HCT116 (cell line): Measurements from ENCODE around the gene CAVIN2. TPM values are rescaled to one million over a fixed set of nuclear protein-coding genes. Genes with fewer than 3 reads are reported as not detected.

ENCODE experiments used
- ATAC-seq: fragments of 200-7000 bp; cut with Tn5 transposase; 2 replicates; pipeline ENCODE4 v1.9.1; 2020; ENCODE audit warnings: mild to moderate bottlenecking, moderate library complexity
- BruUV-seq: library from RNA; stranded (reverse); fragments of 400-500 nt; replicated peaks from 2 replicates; lab custom pipeline; 2021; lab: Mats Ljungman, UMichigan
- CTCF ChIA-PET: fragments of 300-600 bp; sonication (Branson Sonifier 250); formaldehyde crosslinking; loops from one replicate; lab custom pipeline; 2021; ENCODE audit warnings: antibody characterized with exemption; lab: Charles Lee
- POLR2A ChIA-PET: fragments of 300-600, 350-600 bp; sonication (Branson Sonifier 250); formaldehyde crosslinking; loops from one replicate; lab custom pipeline; 2021; ENCODE audit warnings: antibody characterized with exemption; lab: Charles Lee
- RAD21 ChIA-PET, 2 experiments: fragments of 300-600 bp; sonication (Branson Sonifier 250); formaldehyde crosslinking; loops; one replicate each; lab custom pipeline; 2023; ENCODE audit warnings: low total read pairs in 2 of 2; ENCODE audit not compliant: uncharacterized antibody in 2 of 2, unreplicated experiment in 2 of 2, low non-redundant PET in 1 of 2; lab: Charles Lee
- DNase-seq: peaks from one replicate; pipeline ENCODE4 v3.0.0-alpha.2; 2010; ENCODE audit warnings: low read depth, low spot score
- H2AFZ ChIP-seq: fragments of 200-600 bp; shearing (Covaris generic), sonication (generic); 2 replicates; pipeline ENCODE4 v1.6.1; 2017; ENCODE audit warnings: low read depth, mixed run types, mixed read lengths, antibody characterized with exemption, low read length; ENCODE audit not compliant: poor library complexity, severe bottlenecking
- H3K27ac ChIP-seq: 2 replicates; pipeline ENCODE4 v1.5.1; 2012; ENCODE audit warnings: low read depth, low read length
- H3K27me3 ChIP-seq: fragments of 200-600 bp; sonication (generic); 2 replicates; pipeline ENCODE4 v1.6.1; 2016; ENCODE audit warnings: mixed run types, low read length, mixed read lengths; ENCODE audit not compliant: insufficient read depth
- H3K36me3 ChIP-seq, 2 experiments: fragments of 200-500 bp in 1 of 2; fragments of 200-600 bp in 1 of 2; sonication (Bioruptor generic) in 1 of 2; sonication (generic) in 1 of 2; 2 replicates each; pipeline versions ENCODE4 v1.5.1 to v1.6.1; 2014 to 2016; ENCODE audit warnings: low read length in 2 of 2, inconsistent platforms in 1 of 2, mixed read lengths in 1 of 2, mixed run types in 1 of 2; ENCODE audit not compliant: insufficient read depth in 2 of 2, control insufficient read depth in 1 of 2
- H3K4me1 ChIP-seq, 2 experiments: fragments of 200-600 bp in 1 of 2; sonication (generic) in 1 of 2; 2 replicates each; pipeline versions ENCODE4 v1.5.1 to v1.6.1; 2012 to 2017; ENCODE audit warnings: low read length in 2 of 2, inconsistent platforms in 1 of 2, mild to moderate bottlenecking in 1 of 2, mixed read lengths in 1 of 2, mixed run types in 1 of 2, moderate library complexity in 1 of 2; ENCODE audit not compliant: insufficient read depth in 2 of 2, control insufficient read depth in 1 of 2
- H3K4me2 ChIP-seq: fragments of 200-600 bp; sonication (generic); 2 replicates; pipeline ENCODE4 v1.6.1; 2017; ENCODE audit warnings: mixed run types, low read length, mixed read lengths
- H3K4me3 ChIP-seq, 2 experiments: fragments of 200-600 bp in 1 of 2; sonication (generic) in 1 of 2; replicated peaks in 1 of 2; 2 replicates each; pipeline ENCODE4 v1.5.1; 2011 to 2016; ENCODE audit warnings: low read length in 2 of 2, control low read depth in 1 of 2, low read depth in 1 of 2, mild to moderate bottlenecking in 1 of 2, mixed read lengths in 1 of 2, mixed run types in 1 of 2
- H3K79me2 ChIP-seq: fragments of 200-600 bp; sonication (generic); 2 replicates; pipeline ENCODE4 v1.6.1; 2017; ENCODE audit warnings: mild to moderate bottlenecking, mixed run types, low read length, moderate library complexity, mixed read lengths; ENCODE audit not compliant: insufficient read depth
- H3K9ac ChIP-seq: fragments of 200-600 bp; sonication (generic); 2 replicates; pipeline ENCODE4 v1.6.1; 2016; ENCODE audit warnings: low read length, mixed read lengths
- H3K9me2 ChIP-seq: fragments of 200-600 bp; sonication (generic), shearing (Covaris generic); 2 replicates; pipeline ENCODE4 v1.6.1; 2017; ENCODE audit warnings: mixed run types, mild to moderate bottlenecking, moderate library complexity; ENCODE audit not compliant: insufficient read depth
- H3K9me3 ChIP-seq, 2 experiments: fragments of 200-500 bp in 1 of 2; fragments of 200-600 bp in 1 of 2; sonication (Bioruptor generic) in 1 of 2; sonication (generic) in 1 of 2; 2 replicates each; pipeline ENCODE4 v1.6.1; 2014 to 2017; ENCODE audit warnings: low read length in 2 of 2, mixed read lengths in 2 of 2, inconsistent platforms in 1 of 2, low read depth in 1 of 2, mild to moderate bottlenecking in 1 of 2, mixed run types in 1 of 2, moderate library complexity in 1 of 2; ENCODE audit not compliant: control insufficient read depth in 1 of 2, insufficient read depth in 1 of 2
- H4K20me1 ChIP-seq: fragments of 200-600 bp; sonication (generic), shearing (Covaris generic); 2 replicates; pipeline ENCODE4 v1.6.1; 2017; ENCODE audit warnings: mixed run types, mild to moderate bottlenecking, moderate library complexity; ENCODE audit not compliant: insufficient read depth
- CBX3 ChIP-seq: IDR thresholded peaks from 2 replicates; pipeline ENCODE4 v1.6.1; 2012; ENCODE audit warnings: low read depth
- CEBPB ChIP-seq: IDR thresholded peaks from 2 replicates; pipeline ENCODE4 v1.6.1; 2012; ENCODE audit warnings: low read depth
- CTCF ChIP-seq, 3 experiments: fragments of 200-600 bp in 1 of 3; sonication (generic) in 1 of 3; IDR thresholded peaks in 2 of 3; conservative IDR thresholded peaks in 1 of 3; 2 replicates each; pipeline ENCODE4 v1.5.1; 2012 to 2017; ENCODE audit warnings: low read depth in 2 of 3, low read length in 2 of 3, antibody characterized with exemption in 1 of 3, borderline replicate concordance in 1 of 3, control low read depth in 1 of 3, mild to moderate bottlenecking in 1 of 3, mixed read lengths in 1 of 3, mixed run types in 1 of 3, moderate library complexity in 1 of 3; ENCODE audit not compliant: insufficient read depth in 1 of 3
- EGR1 ChIP-seq: IDR thresholded peaks from 2 replicates; pipeline ENCODE4 v1.6.1; 2012; ENCODE audit warnings: low read depth
- FOSL1 ChIP-seq: IDR thresholded peaks from 2 replicates; pipeline ENCODE4 v1.6.1; 2012; ENCODE audit warnings: low read depth
- JUND ChIP-seq: IDR thresholded peaks from 2 replicates; pipeline ENCODE4 v1.6.1; 2012
- MAX ChIP-seq: IDR thresholded peaks from 2 replicates; pipeline ENCODE4 v1.6.1; 2012
- SP1 ChIP-seq: IDR thresholded peaks from 2 replicates; pipeline ENCODE4 v1.6.1; 2012; ENCODE audit warnings: low read depth
- SRF ChIP-seq: IDR thresholded peaks from 2 replicates; pipeline ENCODE4 v1.6.1; 2012; ENCODE audit warnings: low read depth
- intact Hi-C: fragments of 100-400 bp; cut with micrococcal nuclease; formaldehyde crosslinking; loops from 2 replicates; pipeline ENCODE4 v1.10.0; 2022
- total RNA-seq: library from RNA; stranded (reverse); gene quantifications from one replicate; pipeline ENCODE4 v1.2.1, GENCODE V29; 2021; ENCODE audit not compliant: unreplicated experiment
- TF ChIP-seq, protein P1 (sequence below): IDR thresholded peaks from 2 replicates; pipeline ENCODE4 v1.6.1; 2012

Gene CAVIN2
- total RNA-seq, 1 experiment from 2014 or later, result 0.27 TPM

DNA sequence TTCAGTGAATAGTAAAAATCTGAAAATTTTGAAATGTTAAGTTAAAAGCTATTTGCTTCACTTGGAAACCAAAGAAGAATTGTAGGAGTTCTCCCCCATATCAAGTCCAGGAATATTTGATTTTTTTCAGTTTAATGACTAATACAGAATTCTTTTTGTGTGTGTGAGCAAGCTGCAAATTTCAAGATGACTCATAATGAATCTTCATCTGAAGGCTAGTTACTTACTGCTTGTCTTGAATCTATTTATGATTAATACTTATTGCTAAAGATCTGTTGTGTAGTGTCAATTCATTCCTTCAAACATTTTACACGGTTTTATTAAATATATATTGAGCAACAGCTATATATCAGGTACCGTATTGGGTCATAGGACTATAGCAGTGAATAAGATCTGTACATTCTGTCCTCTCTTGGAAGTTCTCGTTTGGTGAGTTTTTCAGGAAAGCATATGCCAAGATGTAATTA lies 47.8 kb upstream of the CAVIN2 start:
- H3K9ac ChIP-seq, result no peak overlapping the region
- ChIA-PET POLR2A (no interaction called here), CTCF (interaction anchor here (1.0 kb wide), 1 partner anchor 268 kb away, joined by 7 read pairs; no protein-coding TSS in a partner anchor), RAD21 (no interaction called here)
- H4K20me1 ChIP-seq, result no peaks in the 10 kb centered on the region
- peak overlapping the region; percentile 25; the same call in 1 of the 2 replicates for H3K27ac ChIP-seq
- H3K4me2 ChIP-seq, result peak overlapping the region; percentile 41
- H3K4me1 ChIP-seq, result peaks cover 6 to 28% of the 10 kb centered on the region in 2 experiments
- intact Hi-C loops, result no loop called here
- BruUV-seq, result no TSS peak
- no peaks in the 10 kb centered on the region for H3K27me3 ChIP-seq
- ATAC-seq (peak; percentile 69), DNase-seq (peak; percentile 31)
- peak overlapping the region; percentile 52 for H2AFZ ChIP-seq
- H3K79me2 ChIP-seq, result no peaks in the 10 kb centered on the region
- H3K4me3 ChIP-seq, result no peak overlapping the region
- H3K36me3 ChIP-seq, result no peaks in the 10 kb centered on the region
- no peaks in the 10 kb centered on the region for H3K9me2 ChIP-seq
- no peaks in the 10 kb centered on the region for H3K9me3 ChIP-seq
- TF ChIP-seq MAX (no peak; the same call in 1 of the 2 replicates), SRF (0 out of 2 replicates have a peak, but pooled peaks have one; percentile 43), CBX3 (0 out of 2 replicates have a peak, but pooled peaks have one; percentile 26), CEBPB (peak; percentile 73), CTCF (IDR thresholded peaks at IDR 0.05 in 2 of 3, conservative IDR thresholded peaks at IDR 0.05 in 1 of 3; ENCODE audit: borderline replicate concordance in 1 of 3, insufficient read depth in 1 of 3, low read depth in 2 of 3, low read length in 2 of 3) (no peak), EGR1 (0 out of 2 replicates have a peak, but pooled peaks have one; percentile 24), JUND (peak; percentile 86), FOSL1 (peak; percentile 97), SP1 (peak; percentile 60)
- TF ChIP-seq, protein P1, sequence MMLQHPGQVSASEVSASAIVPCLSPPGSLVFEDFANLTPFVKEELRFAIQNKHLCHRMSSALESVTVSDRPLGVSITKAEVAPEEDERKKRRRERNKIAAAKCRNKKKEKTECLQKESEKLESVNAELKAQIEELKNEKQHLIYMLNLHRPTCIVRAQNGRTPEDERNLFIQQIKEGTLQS, result 0 out of 2 replicates have a peak, but pooled peaks have one; percentile 38
